HepG2 (cell line): Measurements from ENCODE around the gene ISY1. TPM values are rescaled to one million over a fixed set of nuclear protein-coding genes. Genes with fewer than 3 reads are reported as not detected.

ENCODE experiments used
- ATAC-seq: fragments of 200-7000 bp; cut with Tn5 transposase; 3 replicates; pipeline ENCODE4 v1.9.1; 2020; ENCODE audit warnings: mild to moderate bottlenecking, moderate library complexity
- BruUV-seq: library from RNA; stranded (reverse); fragments of 400-500 nt; replicated peaks from 2 replicates; lab custom pipeline; 2021; lab: Mats Ljungman, UMichigan
- CTCF ChIA-PET: fragments of 300-600 bp; formaldehyde crosslinking; extraction: SDS; loops from one replicate; lab custom pipeline; 2021; ENCODE audit warnings: low total read pairs, inconsistent platforms, low intra/inter-chr PET ratio; lab: Yijun Ruan, JAX
- POLR2A ChIA-PET: fragments of 350-600 bp; sonication (Branson Sonifier 250); formaldehyde crosslinking; loops from one replicate; lab custom pipeline; 2020; ENCODE audit warnings: antibody characterized with exemption, inconsistent platforms; lab: Yijun Ruan, JAX
- DNase-seq: peaks from one replicate; pipeline ENCODE4 v3.0.0-alpha.2; 2015; ENCODE audit warnings: low spot score
- FAIRE-seq: peaks from 3 replicates; lab custom pipeline; 2011; peaks lifted over from hg19 to GRCh38; lab: Jason Lieb, UNC
- H2AFZ ChIP-seq: one replicate; pipeline ENCODE4 v1.6.1; 2011; ENCODE audit warnings: low read length, inconsistent platforms
- H3K27ac ChIP-seq: fragments of 300-600 bp; 3 replicates; pipeline ENCODE4 v1.8.0; 2011; ENCODE audit warnings: mixed run types, mild to moderate bottlenecking, mixed read lengths, low read length, inconsistent platforms; ENCODE audit not compliant: insufficient read depth; ENCODE audit errors: extremely low read length
- H3K27me3 ChIP-seq, 2 experiments: fragments of 200-600 bp in 1 of 2; 2 replicates in 1 of 2; 3 replicates in 1 of 2; pipeline versions ENCODE4 v1.6.0 to v1.8.0; 2011; ENCODE audit warnings: low read length in 2 of 2, mild to moderate bottlenecking in 2 of 2, moderate library complexity in 2 of 2, inconsistent platforms in 1 of 2; ENCODE audit not compliant: insufficient read depth in 2 of 2, control insufficient read depth in 1 of 2
- H3K36me3 ChIP-seq, 2 experiments: fragments of 200-600 bp in 1 of 2; replicated peaks in 1 of 2; 2 replicates in 1 of 2; 3 replicates in 1 of 2; pipeline versions ENCODE4 v1.5.1 to v1.8.0; 2011; ENCODE audit warnings: low read length in 2 of 2, inconsistent platforms in 1 of 2; ENCODE audit not compliant: insufficient read depth in 2 of 2, control insufficient read depth in 1 of 2
- H3K4me1 ChIP-seq: 2 replicates; pipeline ENCODE4 v1.5.1; 2012; ENCODE audit warnings: low read length, inconsistent platforms; ENCODE audit not compliant: insufficient read depth
- H3K4me2 ChIP-seq: 2 replicates; pipeline ENCODE4 v1.6.0; 2011; ENCODE audit warnings: low read depth, low read length, inconsistent platforms
- H3K4me3 ChIP-seq, 3 experiments: fragments of 200-600 bp in 1 of 3; sonication (generic), shearing (Covaris generic) in 1 of 3; replicated peaks in 1 of 3; 2 replicates each; pipeline ENCODE4 v1.5.1; 2011 to 2016; ENCODE audit warnings: low read length in 3 of 3, inconsistent platforms in 2 of 3, low read depth in 2 of 3, mild to moderate bottlenecking in 2 of 3, control low read depth in 1 of 3, mixed read lengths in 1 of 3; ENCODE audit not compliant: insufficient read depth in 1 of 3
- H3K79me2 ChIP-seq: one replicate; pipeline ENCODE4 v1.6.1; 2011; ENCODE audit warnings: low read length, inconsistent platforms; ENCODE audit not compliant: insufficient read depth
- H3K9ac ChIP-seq: 2 replicates; pipeline ENCODE4 v1.6.0; 2011; ENCODE audit warnings: mild to moderate bottlenecking, low read depth, low read length, inconsistent platforms; ENCODE audit not compliant: insufficient read depth
- H3K9me3 ChIP-seq: 2 replicates; pipeline ENCODE4 v1.5.1; 2012; ENCODE audit warnings: mild to moderate bottlenecking, low read length
- H4K20me1 ChIP-seq: 2 replicates; pipeline ENCODE4 v1.6.0; 2011; ENCODE audit warnings: inconsistent platforms, mild to moderate bottlenecking, low read length, moderate library complexity; ENCODE audit not compliant: insufficient read depth
- ASH2L ChIP-seq: fragments of 300-600, 200-600 bp; sonication (generic); IDR thresholded peaks from 2 replicates; pipeline ENCODE4 v1.7.0; 2017; ENCODE audit warnings: low read depth, mild to moderate bottlenecking, moderate library complexity, mixed read lengths, low read length; ENCODE audit not compliant: insufficient read length
- CCAR2 ChIP-seq: fragments of 200-400 bp; formaldehyde crosslinking; optimal IDR thresholded peaks from 2 replicates; pipeline ENCODE3; 2018; ENCODE audit warnings: low read depth, mild to moderate bottlenecking, low read length, moderate library complexity
- CHD2 ChIP-seq: IDR thresholded peaks from 2 replicates; pipeline ENCODE4 v1.6.1; 2011; ENCODE audit warnings: low read depth, low read length, improper control_type of control experiment
- EEA1 ChIP-seq: sonication (generic); formaldehyde crosslinking; IDR thresholded peaks from 2 replicates; pipeline ENCODE4 v1.5.1; 2020; ENCODE audit warnings: mild to moderate bottlenecking, missing genetic modification reagents, borderline replicate concordance
- MTF1 ChIP-seq: sonication (generic); formaldehyde crosslinking; IDR thresholded peaks from 2 replicates; pipeline ENCODE4 v1.5.0; 2020; ENCODE audit warnings: missing genetic modification reagents
- NFKB2 ChIP-seq: sonication (generic); formaldehyde crosslinking; IDR thresholded peaks from 2 replicates; pipeline ENCODE4 v1.4.0; 2020; ENCODE audit warnings: missing genetic modification reagents, borderline replicate concordance
- POLR2AphosphoS2 ChIP-seq: IDR thresholded peaks from 2 replicates; pipeline ENCODE4 v1.6.1; 2011; ENCODE audit warnings: low read depth, low read length, improper control_type of control experiment
- SNAPC2 ChIP-seq: sonication (generic); formaldehyde crosslinking; IDR thresholded peaks from 2 replicates; pipeline ENCODE4 v1.8.1; 2022; ENCODE audit warnings: mild to moderate bottlenecking, missing genetic modification reagents
- ZBTB3 ChIP-seq: sonication (generic); formaldehyde crosslinking; IDR thresholded peaks from 2 replicates; pipeline ENCODE4 v1.4.0; 2020; ENCODE audit warnings: low read depth, mild to moderate bottlenecking, moderate library complexity, missing genetic modification reagents, borderline replicate concordance
- ZFAT ChIP-seq: sonication (generic); formaldehyde crosslinking; conservative IDR thresholded peaks from 2 replicates; pipeline ENCODE4 v1.8.1; 2023; ENCODE audit warnings: missing genetic modification reagents, inconsistent platforms
- ZKSCAN1 ChIP-seq: fragments of 150-350 bp; IDR thresholded peaks from 2 replicates; pipeline ENCODE4 v1.6.1; 2014; ENCODE audit warnings: low read length
- ZNF564 ChIP-seq: sonication (generic); formaldehyde crosslinking; IDR thresholded peaks from 2 replicates; pipeline ENCODE4 v1.8.1; 2023; ENCODE audit warnings: mild to moderate bottlenecking, missing genetic modification reagents
- ZNF7 ChIP-seq: IDR thresholded peaks from 2 replicates; pipeline ENCODE4 v1.6.1; 2016; ENCODE audit warnings: missing biosample characterization, missing genetic modification reagents
- ZNF839 ChIP-seq: sonication (generic); formaldehyde crosslinking; IDR thresholded peaks from 2 replicates; pipeline ENCODE4 v1.4.0; 2020; ENCODE audit warnings: missing genetic modification reagents, mild to moderate bottlenecking, borderline replicate concordance
- WGBS: methylation state at CpG from one replicate; pipeline ENCODE4 v1.1.6; 2017; ENCODE audit warnings: low lambda C conversion rate; 5-methylcytosine and 5-hydroxymethylcytosine counted together
- in situ Hi-C: cut with HindIII; loops from 2 replicates; pipeline ENCODE4 v1.10.0; 2017; ENCODE audit warnings: low pct_unique_long_range_greater_than_20kb; ENCODE audit not compliant: extremely low pct_ligation_motif_present
- intact Hi-C: fragments of 100-400 bp; cut with micrococcal nuclease; formaldehyde crosslinking; loops from one replicate; pipeline ENCODE4 v1.10.0; 2022; ENCODE audit not compliant: unreplicated experiment
- polyA plus RNA-seq, 8 experiments: library from polyadenylated mRNA; depleted of rRNA in 3 of 8; stranded (reverse) in 7 of 8; unstranded in 1 of 8; fragments of >200 nt; fragmentation: Illumina TruSeq in 4 of 8; extraction: Trizol in 4 of 8; gene quantifications; 2 replicates each; pipeline versions ENCODE4 v1.2.1 to v1.2.3, GENCODE V29; 2011 to 2016; ENCODE audit warnings: low read depth in 4 of 8, missing spikeins in 1 of 8, mixed read lengths in 1 of 8; ENCODE audit not compliant: insufficient read depth in 1 of 8
- total RNA-seq, 5 experiments: library from RNA; depleted of rRNA; stranded (reverse); fragments of >200 nt; fragmentation: Illumina TruSeq; extraction: Trizol; gene quantifications; 2 replicates each; pipeline ENCODE4 v1.2.3, GENCODE V29; 2016; ENCODE audit warnings: low read depth in 1 of 5
- TF ChIP-seq, protein P1 (sequence below): sonication (generic); formaldehyde crosslinking; IDR thresholded peaks from 2 replicates; pipeline ENCODE4 v1.5.1; 2020; ENCODE audit warnings: missing genetic modification reagents, mild to moderate bottlenecking, borderline replicate concordance
- TF ChIP-seq, protein P2 (sequence below): fragments of 450-650 bp; IDR thresholded peaks from 2 replicates; pipeline ENCODE4 v1.6.1; 2016

The ISY1 gene
- total and polyA plus RNA-seq, 2 of the 13 experiments (the other 11 are each of a cell fraction or from before 2014, with no cell fraction given): 21.0 to 39.1 TPM

DNA sequence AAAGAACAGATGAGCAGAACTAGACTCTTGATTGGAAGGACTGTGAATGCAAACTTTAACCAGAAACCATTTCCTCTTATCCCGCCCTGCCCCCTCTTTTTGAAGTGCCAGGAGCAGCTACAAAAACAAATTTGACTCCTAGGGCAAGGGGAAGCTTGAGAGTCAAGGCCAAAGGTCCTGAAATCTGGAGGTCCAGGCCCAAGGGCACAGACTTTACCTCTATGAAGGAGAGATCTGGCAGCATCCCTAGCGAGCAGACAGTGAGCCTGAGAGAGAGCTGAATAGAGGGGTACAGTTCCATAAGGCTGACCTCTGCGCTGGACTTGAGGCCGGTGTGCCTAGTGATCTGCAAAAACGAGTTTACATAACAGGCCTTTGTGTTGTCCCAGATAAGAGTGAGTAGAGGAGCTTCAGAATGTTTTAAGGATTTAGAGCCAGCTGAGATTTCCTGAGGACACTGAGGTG lies 44.3 kb downstream of the ISY1 start (continued):
- TF ChIP-seq CHD2: no peak
- no peak for TF ChIP-seq ASH2L
- TF ChIP-seq ZFAT (CRISPR knock-in tag): no peak
- no peak for TF ChIP-seq ZKSCAN1
- TF ChIP-seq ZBTB3 (CRISPR knock-in tag): no peak
- TF ChIP-seq CCAR2: no peak
- TF ChIP-seq EEA1 (CRISPR knock-in tag): no peak
- TF ChIP-seq ZNF564 (CRISPR knock-in tag): no peak
- no peak for TF ChIP-seq ZNF7 (CRISPR knock-in tag)
- TF ChIP-seq, protein P1, sequence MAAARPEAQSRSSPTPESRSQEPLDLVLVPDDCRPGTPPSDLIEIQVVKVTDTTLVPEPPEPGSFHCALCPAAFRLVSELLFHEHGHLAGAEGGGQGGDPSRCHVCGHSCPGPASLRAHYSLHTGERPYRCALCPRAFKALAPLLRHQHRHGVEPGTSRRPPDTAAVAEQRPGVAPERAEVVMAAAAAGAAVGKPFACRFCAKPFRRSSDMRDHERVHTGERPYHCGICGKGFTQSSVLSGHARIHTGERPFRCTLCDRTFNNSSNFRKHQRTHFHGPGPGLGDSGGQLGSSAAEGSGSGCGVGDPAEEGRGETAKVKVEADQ (CRISPR knock-in tag): no peak
- no peak for TF ChIP-seq SNAPC2
- no peak for TF ChIP-seq POLR2AphosphoS2
- no peak for TF ChIP-seq ZNF839
- no peak for TF ChIP-seq NFKB2 (CRISPR knock-in tag)

DNA sequence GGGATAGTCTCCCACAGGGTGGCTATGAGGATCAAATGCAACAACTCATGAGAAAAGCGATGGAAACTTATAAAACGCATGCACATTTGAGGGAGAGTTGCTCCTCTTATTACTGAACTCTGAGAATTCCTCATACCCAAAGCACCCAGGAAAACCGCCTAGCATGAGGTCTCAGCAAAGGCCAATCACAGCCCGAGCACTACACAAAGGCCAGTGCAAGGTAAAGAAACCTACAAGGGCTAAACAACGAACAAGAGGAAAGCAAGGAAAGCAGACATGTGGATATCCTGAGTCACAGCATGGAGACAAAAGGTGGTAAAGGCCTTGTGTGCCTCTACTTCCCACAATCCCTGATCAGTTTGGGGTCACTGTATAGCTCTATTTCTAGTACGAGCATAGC lies 46.4 kb downstream of the ISY1 start:
- Histone ChIP-seq H3K9ac (no peak overlapping the region), H3K9me3 (no peaks in the 10 kb centered on the region), H4K20me1 (peaks cover 25% of the 10 kb centered on the region), H2AFZ (no peak overlapping the region), H3K27ac (no peak overlapping the region), H3K4me2 (no peak overlapping the region), H3K79me2 (peaks cover 63% of the 10 kb centered on the region), H3K4me1 (peaks cover 68% of the 10 kb centered on the region), H3K4me3 (no peak overlapping the region), H3K36me3 (peaks cover 5 to 22% of the 10 kb centered on the region in 2 experiments; a peak in 4 of 5 replicates), H3K27me3 (no peaks in the 10 kb centered on the region)
- FAIRE-seq: no peak
- in situ Hi-C loops (no loop called here), intact Hi-C loops (no loop called here)
- over 99% methylated on average over 6 of the region's 6 CpGs for WGBS
- DNase-seq: no peak
- BruUV-seq: no TSS peak
- CTCF ChIA-PET: no interaction called here
- POLR2A ChIA-PET: interaction anchor here (2.9 kb wide), 1 partner anchor 8 kb away, joined by 32 read pairs; the partner anchor contains the start of gene RAB43
- no peak for ATAC-seq
- TF ChIP-seq, protein P2, sequence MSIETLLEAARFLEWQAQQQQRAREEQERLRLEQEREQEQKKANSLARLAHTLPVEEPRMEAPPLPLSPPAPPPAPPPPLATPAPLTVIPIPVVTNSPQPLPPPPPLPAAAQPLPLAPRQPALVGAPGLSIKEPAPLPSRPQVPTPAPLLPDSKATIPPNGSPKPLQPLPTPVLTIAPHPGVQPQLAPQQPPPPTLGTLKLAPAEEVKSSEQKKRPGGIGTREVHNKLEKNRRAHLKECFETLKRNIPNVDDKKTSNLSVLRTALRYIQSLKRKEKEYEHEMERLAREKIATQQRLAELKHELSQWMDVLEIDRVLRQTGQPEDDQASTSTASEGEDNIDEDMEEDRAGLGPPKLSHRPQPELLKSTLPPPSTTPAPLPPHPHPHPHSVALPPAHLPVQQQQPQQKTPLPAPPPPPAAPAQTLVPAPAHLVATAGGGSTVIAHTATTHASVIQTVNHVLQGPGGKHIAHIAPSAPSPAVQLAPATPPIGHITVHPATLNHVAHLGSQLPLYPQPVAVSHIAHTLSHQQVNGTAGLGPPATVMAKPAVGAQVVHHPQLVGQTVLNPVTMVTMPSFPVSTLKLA: peak; percentile 30
- TF ChIP-seq MTF1 (CRISPR knock-in tag): no peak
